Measurements from ENCODE around the gene G6PC2.

The G6PC2 gene

DNA sequence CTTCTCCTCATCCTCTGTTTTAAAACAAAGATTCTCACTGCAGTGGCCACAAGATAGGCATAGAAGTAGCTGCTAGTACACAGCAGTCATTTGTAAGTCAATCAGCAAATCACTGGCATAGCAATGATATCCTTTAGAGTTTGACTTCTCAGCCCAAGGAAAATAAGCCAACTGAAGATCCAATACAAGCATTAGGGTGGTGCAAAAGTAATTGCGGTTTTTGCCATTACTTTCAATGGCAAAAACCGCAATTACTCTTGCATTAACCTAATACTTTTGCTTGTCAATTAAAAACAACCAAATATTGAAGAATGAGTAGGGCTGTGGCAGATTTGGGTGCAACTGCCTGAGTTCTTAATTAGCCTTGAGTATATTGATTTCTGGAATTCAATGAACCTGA lies 2.8 kb downstream of the G6PC2 start:
- POLR2A ChIA-PET: no interaction called here
- CTCF ChIA-PET: no interaction called here
- DNase-seq (ENCODE audit: extremely low spot score): no peak
- no peak for TF ChIP-seq FOXM1 (IDR thresholded peaks at IDR 0.05; ENCODE audit: borderline replicate concordance)
- TF ChIP-seq ELF4 (IDR thresholded peaks at IDR 0.05): peak; percentile 30; the same call in 1 of the 2 replicates
- TF ChIP-seq TARDBP (IDR thresholded peaks at IDR 0.05): no peak

DNA sequence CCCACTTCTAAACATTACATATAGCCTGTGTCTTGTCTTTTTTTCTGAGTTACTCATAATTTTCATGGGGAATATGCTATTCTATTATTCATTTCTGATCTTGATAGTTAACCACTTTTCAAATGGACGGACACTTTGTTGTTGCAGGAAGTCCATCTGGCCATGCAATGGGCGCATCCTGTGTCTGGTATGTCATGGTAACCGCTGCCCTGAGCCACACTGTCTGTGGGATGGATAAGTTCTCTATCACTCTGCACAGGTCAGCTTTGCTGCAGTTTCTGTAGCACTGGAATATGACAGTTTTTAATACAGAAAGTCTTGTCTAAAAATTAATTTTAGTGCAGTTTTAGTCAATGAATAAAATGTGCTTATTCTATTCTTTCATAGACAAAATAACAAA lies 3.3 kb downstream of the G6PC2 start:
- ChIA-PET POLR2A (no interaction called here), CTCF (no interaction called here)
- DNase-seq (ENCODE audit: extremely low spot score): no peak
- TF ChIP-seq FOXA1 (IDR thresholded peaks at IDR 0.05): no peak
- no peak for TF ChIP-seq LEF1 (IDR thresholded peaks at IDR 0.05; ENCODE audit: borderline replicate concordance)
- no peak for TF ChIP-seq SUZ12 (IDR thresholded peaks at IDR 0.05)
- no peak for TF ChIP-seq BHLHE40 (IDR thresholded peaks at IDR 0.05; ENCODE audit: borderline replicate concordance)
- TF ChIP-seq FOXM1 (IDR thresholded peaks at IDR 0.05; ENCODE audit: borderline replicate concordance): no peak
- no peak for TF ChIP-seq TARDBP (IDR thresholded peaks at IDR 0.05)

DNA sequence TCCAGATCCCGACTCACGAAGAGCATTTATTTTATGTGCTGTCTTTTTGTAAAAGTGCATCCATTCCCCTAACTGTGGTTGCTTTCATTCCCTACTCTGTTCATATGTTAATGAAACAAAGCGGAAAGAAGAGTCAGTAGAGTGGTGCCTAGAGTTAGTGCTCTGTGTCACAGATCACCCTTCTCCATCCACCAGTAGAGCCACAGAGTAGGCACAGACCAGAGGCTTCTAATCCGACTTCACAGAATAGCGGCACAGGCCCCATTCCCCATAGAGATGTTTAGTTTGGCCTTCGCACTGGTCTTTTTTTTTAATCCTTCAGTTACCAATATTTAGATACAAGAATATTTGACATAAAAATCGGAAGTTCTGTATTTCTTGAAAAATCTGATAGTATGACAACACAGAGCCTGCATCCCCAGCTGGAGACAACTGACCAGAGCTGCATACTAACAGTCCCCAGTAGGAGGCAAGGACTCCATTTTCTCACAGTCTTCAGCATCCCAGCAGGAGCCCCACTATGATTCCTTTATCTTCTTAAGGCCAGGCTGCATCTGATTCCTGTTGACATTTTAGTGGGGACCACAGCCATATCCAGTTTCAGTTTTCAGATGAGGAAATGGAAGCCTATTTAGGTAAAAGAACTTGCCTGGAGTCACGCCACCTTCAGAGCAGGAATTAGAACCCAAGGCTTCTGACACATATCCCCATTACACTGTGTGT lies 7.0 kb downstream of the G6PC2 start:
- POLR2A ChIA-PET: no interaction called here
- CTCF ChIA-PET: no interaction called here
- peak; percentile 20 for DNase-seq (ENCODE audit: extremely low spot score)
- TF ChIP-seq ELF4 (IDR thresholded peaks at IDR 0.05) (no peak), ZNF384 (IDR thresholded peaks at IDR 0.05) (no peak), FOXA1 (IDR thresholded peaks at IDR 0.05) (no peak), BHLHE40 (IDR thresholded peaks at IDR 0.05; ENCODE audit: borderline replicate concordance) (no peak), HDGF (IDR thresholded peaks at IDR 0.05; ENCODE audit: borderline replicate concordance) (no peak), ARNT (IDR thresholded peaks at IDR 0.05) (no peak), FOXM1 (IDR thresholded peaks at IDR 0.05; ENCODE audit: borderline replicate concordance) (no peak), L3MBTL2 (conservative IDR thresholded peaks at IDR 0.05) (no peak), FOXK2 (IDR thresholded peaks at IDR 0.05) (no peak), SUZ12 (IDR thresholded peaks at IDR 0.05) (no peak), TARDBP (IDR thresholded peaks at IDR 0.05) (no peak), CTBP1 (IDR thresholded peaks at IDR 0.05; ENCODE audit: borderline replicate concordance) (no peak), LEF1 (IDR thresholded peaks at IDR 0.05; ENCODE audit: borderline replicate concordance) (no peak), SP1 (IDR thresholded peaks at IDR 0.05) (no peak)
- TF ChIP-seq, protein P1, sequence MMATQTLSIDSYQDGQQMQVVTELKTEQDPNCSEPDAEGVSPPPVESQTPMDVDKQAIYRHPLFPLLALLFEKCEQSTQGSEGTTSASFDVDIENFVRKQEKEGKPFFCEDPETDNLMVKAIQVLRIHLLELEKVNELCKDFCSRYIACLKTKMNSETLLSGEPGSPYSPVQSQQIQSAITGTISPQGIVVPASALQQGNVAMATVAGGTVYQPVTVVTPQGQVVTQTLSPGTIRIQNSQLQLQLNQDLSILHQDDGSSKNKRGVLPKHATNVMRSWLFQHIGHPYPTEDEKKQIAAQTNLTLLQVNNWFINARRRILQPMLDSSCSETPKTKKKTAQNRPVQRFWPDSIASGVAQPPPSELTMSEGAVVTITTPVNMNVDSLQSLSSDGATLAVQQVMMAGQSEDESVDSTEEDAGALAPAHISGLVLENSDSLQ (IDR thresholded peaks at IDR 0.05): no peak

DNA sequence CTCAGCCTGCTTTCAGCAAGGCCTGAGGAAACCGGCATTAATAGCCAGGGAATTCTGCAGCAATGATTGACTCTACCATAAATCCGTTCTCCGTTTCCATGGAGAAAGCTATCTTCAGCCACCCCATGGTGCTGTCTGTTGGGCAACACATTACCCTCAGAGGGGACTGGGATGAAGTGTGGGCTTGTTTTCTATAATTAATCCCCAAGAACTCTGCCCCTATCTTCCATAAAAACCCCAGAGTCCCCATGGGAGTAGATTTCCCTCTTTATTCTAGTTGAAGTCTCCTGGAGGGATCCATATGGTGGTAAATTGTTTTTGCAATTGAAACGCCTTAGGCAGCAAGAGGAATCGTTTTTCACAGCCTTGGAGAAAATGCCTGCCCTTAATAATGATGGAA lies 9.2 kb downstream of the G6PC2 start:
- POLR2A ChIA-PET: no interaction called here
- peak; percentile 16 for DNase-seq (ENCODE audit: extremely low spot score)
- TF ChIP-seq FOXK2 (IDR thresholded peaks at IDR 0.05) (no peak), CTBP1 (IDR thresholded peaks at IDR 0.05; ENCODE audit: borderline replicate concordance) (peak; percentile 34; the same call in 1 of the 2 replicates)
- TF ChIP-seq, protein P1 (IDR thresholded peaks at IDR 0.05): peak; percentile 83
- CTCF ChIA-PET: interaction anchor here (0.6 kb wide), 1 partner anchor 122 kb away, joined by 4 read pairs; no protein-coding TSS in a partner anchor

DNA sequence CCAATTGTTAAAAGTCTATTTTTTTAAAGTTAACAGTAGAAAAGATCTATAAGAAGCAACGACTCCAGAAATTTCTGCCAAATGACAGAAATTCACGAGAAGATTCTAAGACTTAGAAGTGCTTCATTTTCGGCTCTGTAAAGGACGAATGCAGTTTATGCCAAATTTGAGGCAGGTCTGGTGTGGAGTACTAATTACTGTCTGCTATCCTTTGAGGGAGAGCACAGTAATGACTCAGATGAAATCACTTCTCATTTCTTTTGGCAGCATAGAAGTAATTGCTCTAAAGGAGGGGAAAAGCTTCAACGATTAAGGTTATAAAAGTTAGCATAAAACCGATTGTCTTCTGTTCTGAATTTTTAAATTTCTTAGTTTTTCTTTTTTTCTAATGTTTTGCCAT lies 11.4 kb downstream of the G6PC2 start:
- no peak for DNase-seq (ENCODE audit: extremely low spot score)
- TF ChIP-seq LEF1 (IDR thresholded peaks at IDR 0.05; ENCODE audit: borderline replicate concordance) (no peak), ELF4 (IDR thresholded peaks at IDR 0.05) (no peak), FOXA1 (IDR thresholded peaks at IDR 0.05) (no peak), HDGF (IDR thresholded peaks at IDR 0.05; ENCODE audit: borderline replicate concordance) (no peak), CTBP1 (IDR thresholded peaks at IDR 0.05; ENCODE audit: borderline replicate concordance) (no peak), FOXK2 (IDR thresholded peaks at IDR 0.05) (no peak), NFRKB (IDR thresholded peaks at IDR 0.05) (no peak), SUZ12 (IDR thresholded peaks at IDR 0.05) (no peak), FOXM1 (IDR thresholded peaks at IDR 0.05; ENCODE audit: borderline replicate concordance) (no peak), L3MBTL2 (conservative IDR thresholded peaks at IDR 0.05) (no peak), SP1 (IDR thresholded peaks at IDR 0.05) (no peak), BHLHE40 (IDR thresholded peaks at IDR 0.05; ENCODE audit: borderline replicate concordance) (no peak), ZNF384 (IDR thresholded peaks at IDR 0.05) (no peak), ARNT (IDR thresholded peaks at IDR 0.05) (no peak), TARDBP (IDR thresholded peaks at IDR 0.05) (no peak)
- TF ChIP-seq, protein P1 (IDR thresholded peaks at IDR 0.05): no peak
- CTCF ChIA-PET: no interaction called here
- POLR2A ChIA-PET: no interaction called here

DNA sequence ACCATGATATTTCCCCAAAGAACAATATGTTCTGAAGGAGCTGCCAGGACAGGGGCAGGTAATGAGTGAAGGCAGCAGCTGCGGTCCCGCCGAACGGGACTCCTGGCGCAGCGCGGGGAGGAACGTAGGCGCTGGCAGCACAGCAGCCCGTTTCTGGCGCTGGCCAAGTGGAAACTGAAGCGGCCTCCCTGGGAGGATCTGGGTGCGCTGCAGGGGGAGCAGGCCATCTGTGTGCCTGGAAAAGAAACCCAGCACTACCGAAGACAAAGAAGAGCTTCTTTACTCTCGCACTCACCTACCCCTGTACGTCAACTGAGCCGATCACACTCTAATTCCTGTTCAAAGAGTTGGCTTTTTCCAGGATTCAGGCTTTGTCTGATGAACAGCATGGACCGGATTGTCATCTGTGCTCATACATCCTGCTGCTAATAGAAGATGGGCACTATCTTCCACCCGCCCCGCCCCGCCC lies 11.8 kb downstream of the G6PC2 start:
- no peak for DNase-seq (ENCODE audit: extremely low spot score)
- ChIA-PET POLR2A (no interaction called here), CTCF (no interaction called here)
- TF ChIP-seq ZNF384 (IDR thresholded peaks at IDR 0.05) (no peak), ARNT (IDR thresholded peaks at IDR 0.05) (no peak), NFRKB (IDR thresholded peaks at IDR 0.05) (no peak), FOXA1 (IDR thresholded peaks at IDR 0.05) (no peak), LEF1 (IDR thresholded peaks at IDR 0.05; ENCODE audit: borderline replicate concordance) (no peak)

DNA sequence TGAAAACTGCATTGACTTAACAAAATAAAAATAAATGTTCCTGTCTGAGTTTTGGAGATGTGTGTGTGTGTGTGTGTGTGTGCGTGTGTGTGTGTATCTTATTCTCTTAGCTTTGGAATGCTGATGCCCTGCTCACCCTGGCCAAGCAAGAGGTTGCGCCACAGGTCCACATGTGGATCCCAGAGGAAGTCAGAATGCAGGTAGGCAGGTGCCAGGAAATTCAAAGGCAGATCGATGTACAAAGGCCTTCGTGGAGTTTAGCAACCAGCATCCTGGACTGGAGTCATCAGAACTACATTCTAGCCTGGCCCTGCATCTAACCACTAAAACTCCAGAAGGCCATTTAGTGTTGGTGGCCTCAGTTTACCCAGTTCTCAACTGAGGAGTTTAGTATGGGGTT lies 12.4 kb downstream of the G6PC2 start:
- POLR2A ChIA-PET: no interaction called here

More for the DNA sequence above, 12.4 kb downstream of the G6PC2 start:
- no peak for TF ChIP-seq SP1 (IDR thresholded peaks at IDR 0.05)
- TF ChIP-seq, protein P1 (IDR thresholded peaks at IDR 0.05): no peak
- no peak for TF ChIP-seq BHLHE40 (IDR thresholded peaks at IDR 0.05; ENCODE audit: borderline replicate concordance)
- no peak for TF ChIP-seq NFRKB (IDR thresholded peaks at IDR 0.05)
- no peak for TF ChIP-seq CTBP1 (IDR thresholded peaks at IDR 0.05; ENCODE audit: borderline replicate concordance)
- no peak for TF ChIP-seq ZNF384 (IDR thresholded peaks at IDR 0.05)
- TF ChIP-seq HDGF (IDR thresholded peaks at IDR 0.05; ENCODE audit: borderline replicate concordance): no peak
- DNase-seq (ENCODE audit: extremely low spot score): no peak
- CTCF ChIA-PET: no interaction called here

Data from HEK293T (cell line).